ENCODE results near the gene RNU6-1.

The RNU6-1 gene

GRCh38 chr15:67805008-67805665 is 34.7 kb downstream of the RNU6-1 start:
- no peak for ATAC-seq (replicated peaks)
- Mint-ChIP-seq H3K4me3 (no peak overlapping the region), H3K9me3 (no peaks in the 10 kb centered on the region)

GRCh38 chr15:67803996-67804843 is 35.6 kb downstream of the RNU6-1 start:
- H3K36me3 Mint-ChIP-seq (ENCODE audit: insufficient read depth) = no peaks in the 10 kb centered on the region
- H3K27me3 Mint-ChIP-seq = no peaks in the 10 kb centered on the region
- H3K4me3 Mint-ChIP-seq = no peak overlapping the region
- H3K4me1 Mint-ChIP-seq (ENCODE audit: low read depth in 2 of 2) = peaks cover 0 to 1% of the 10 kb centered on the region in 2 donors
- H3K27ac Mint-ChIP-seq = no peak overlapping the region
- ATAC-seq (replicated peaks) = no peak
- H3K9me3 Mint-ChIP-seq = no peaks in the 10 kb centered on the region
- DNase-seq = no peak

More at GRCh38 chr15:67805008-67805665, 34.7 kb downstream of the RNU6-1 start:
- Mint-ChIP-seq H3K27me3 (no peaks in the 10 kb centered on the region), H3K27ac (no peak overlapping the region), H3K4me1 (ENCODE audit: low read depth in 2 of 2) (peaks cover 0 to 1% of the 10 kb centered on the region in 2 donors), H3K36me3 (ENCODE audit: insufficient read depth) (no peaks in the 10 kb centered on the region)
- no peak for DNase-seq

DNA sequence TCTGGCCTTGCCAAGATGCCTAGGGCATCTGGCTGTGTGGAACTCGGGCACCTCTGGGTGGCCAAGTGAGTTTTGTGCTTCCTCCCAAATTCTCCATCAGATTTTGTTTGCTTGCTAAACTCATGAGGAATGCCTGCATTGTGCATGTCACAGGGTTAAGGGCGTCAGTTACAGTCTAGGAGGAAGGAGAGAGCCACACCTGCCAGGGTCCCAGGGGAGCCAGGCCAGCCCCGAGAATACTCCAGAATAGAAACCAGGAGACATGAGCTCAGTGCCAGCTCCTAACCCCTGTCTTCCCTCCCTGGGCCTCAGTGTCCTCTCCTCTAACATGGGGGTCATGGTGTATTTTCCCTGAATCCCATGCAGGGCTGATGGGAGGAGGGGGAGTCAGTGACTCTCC is 36.5 kb downstream of the RNU6-1 start:
- Mint-ChIP-seq H3K27ac (no peak overlapping the region), H3K27me3 (no peaks in the 10 kb centered on the region), H3K36me3 (ENCODE audit: insufficient read depth) (no peaks in the 10 kb centered on the region), H3K4me3 (no peak overlapping the region), H3K4me1 (ENCODE audit: low read depth in 2 of 2) (peaks cover 0 to 1% of the 10 kb centered on the region in 2 donors), H3K9me3 (no peaks in the 10 kb centered on the region)
- ATAC-seq (replicated peaks) (no peak), DNase-seq (no peak)

GRCh38 chr15:67801926-67802914 is 37.6 kb downstream of the RNU6-1 start:
- Mint-ChIP-seq H3K4me3 (no peak overlapping the region), H3K27me3 (no peaks in the 10 kb centered on the region), H3K27ac (no peak overlapping the region), H3K4me1 (ENCODE audit: low read depth in 2 of 2) (no peaks in the 10 kb centered on the region), H3K36me3 (ENCODE audit: insufficient read depth) (peaks cover 5% of the 10 kb centered on the region), H3K9me3 (no peaks in the 10 kb centered on the region)
- ATAC-seq (replicated peaks) = no peak
- DNase-seq = no peak

GRCh38 chr15:67801142-67801541 is 38.7 kb downstream of the RNU6-1 start:
- H3K4me1 Mint-ChIP-seq (ENCODE audit: low read depth in 2 of 2) = no peaks in the 10 kb centered on the region
- peaks cover 5% of the 10 kb centered on the region for H3K36me3 Mint-ChIP-seq (ENCODE audit: insufficient read depth)
- DNase-seq (no peak), ATAC-seq (replicated peaks) (no peak)
- H3K9me3 Mint-ChIP-seq = no peaks in the 10 kb centered on the region
- H3K27ac Mint-ChIP-seq = no peak overlapping the region
- H3K27me3 Mint-ChIP-seq = no peaks in the 10 kb centered on the region
- H3K4me3 Mint-ChIP-seq = no peak overlapping the region

DNA sequence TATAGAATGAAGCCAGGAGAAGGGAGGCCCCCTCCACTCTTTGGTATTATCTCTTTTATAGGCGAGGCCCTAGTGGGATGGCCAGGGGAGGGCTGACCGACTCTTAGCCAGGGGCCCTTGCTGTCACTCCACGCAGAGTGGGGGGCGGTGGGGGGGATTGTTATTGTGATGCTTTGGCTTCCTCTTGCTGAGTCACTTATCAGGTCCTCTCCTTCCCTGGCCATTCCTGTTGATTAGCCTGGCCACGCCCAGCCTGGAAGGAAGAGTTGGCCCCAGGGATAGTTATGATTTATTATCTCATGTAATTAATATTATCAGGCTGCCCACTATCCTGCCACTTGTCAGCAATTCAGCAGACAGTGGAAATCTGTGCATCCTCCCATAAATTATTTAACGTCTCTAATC is 40.0 kb downstream of the RNU6-1 start:
- no peak for DNase-seq
- no peaks in the 10 kb centered on the region for H3K27me3 Mint-ChIP-seq

GRCh38 chr15:67796196-67797127 is 43.4 kb downstream of the RNU6-1 start:
- Mint-ChIP-seq H3K9me3 (no peaks in the 10 kb centered on the region), H3K27ac (no peak overlapping the region), H3K4me1 (ENCODE audit: low read depth in 2 of 2) (peaks cover 0 to 3% of the 10 kb centered on the region in 2 donors), H3K36me3 (ENCODE audit: insufficient read depth) (peaks cover 8% of the 10 kb centered on the region), H3K4me3 (no peak overlapping the region), H3K27me3 (no peaks in the 10 kb centered on the region)
- DNase-seq = no peak
- no peak for ATAC-seq (replicated peaks)

More for the DNA sequence above, 40.0 kb downstream of the RNU6-1 start:
- no peaks in the 10 kb centered on the region for H3K4me1 Mint-ChIP-seq (ENCODE audit: low read depth in 2 of 2)
- H3K36me3 Mint-ChIP-seq (ENCODE audit: insufficient read depth) = peaks cover 5% of the 10 kb centered on the region
- ATAC-seq (replicated peaks) = no peak
- H3K27ac Mint-ChIP-seq = no peak overlapping the region
- no peak overlapping the region for H3K4me3 Mint-ChIP-seq
- no peaks in the 10 kb centered on the region for H3K9me3 Mint-ChIP-seq

DNA sequence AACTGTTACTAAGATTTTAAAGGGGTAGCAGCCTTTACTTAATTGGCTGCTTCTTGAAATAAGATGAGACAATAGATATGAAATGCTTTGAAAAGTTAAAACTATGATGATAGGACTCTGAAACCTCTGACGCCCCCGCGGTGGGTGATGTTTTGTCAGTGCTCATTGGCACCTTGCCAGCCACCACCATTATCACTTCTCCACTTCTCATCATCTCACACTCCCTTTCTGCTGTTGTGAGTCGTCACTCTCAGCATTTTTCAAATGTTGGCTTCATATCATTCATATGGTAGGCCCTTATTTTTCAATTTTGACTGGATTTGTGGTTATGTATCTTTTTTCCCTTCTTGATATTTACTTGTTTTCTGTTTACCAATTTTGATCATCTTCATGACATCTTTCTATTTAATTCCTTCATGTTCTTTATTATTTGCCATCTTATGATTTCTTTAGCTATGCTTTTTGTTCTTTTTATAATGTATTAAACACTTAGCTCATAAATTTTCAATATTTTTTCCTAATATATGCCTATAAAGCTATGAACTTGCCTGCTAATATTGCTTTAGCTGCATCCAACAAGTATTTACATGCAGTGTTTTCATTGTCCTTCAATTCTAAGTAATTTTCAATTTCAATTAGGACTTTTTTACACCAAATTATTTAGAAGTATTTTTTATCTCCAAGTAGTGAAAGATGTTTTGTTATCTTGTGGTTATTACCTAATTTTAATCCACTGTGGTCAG is 44.8 kb downstream of the RNU6-1 start:
- Mint-ChIP-seq H3K36me3 (ENCODE audit: insufficient read depth) (peaks cover 8% of the 10 kb centered on the region), H3K27ac (no peak overlapping the region), H3K9me3 (no peaks in the 10 kb centered on the region), H3K4me3 (no peak overlapping the region), H3K4me1 (ENCODE audit: low read depth in 2 of 2) (peaks cover 0 to 4% of the 10 kb centered on the region in 2 donors), H3K27me3 (no peaks in the 10 kb centered on the region)
- DNase-seq = no peak
- no peak for ATAC-seq (replicated peaks)

DNA sequence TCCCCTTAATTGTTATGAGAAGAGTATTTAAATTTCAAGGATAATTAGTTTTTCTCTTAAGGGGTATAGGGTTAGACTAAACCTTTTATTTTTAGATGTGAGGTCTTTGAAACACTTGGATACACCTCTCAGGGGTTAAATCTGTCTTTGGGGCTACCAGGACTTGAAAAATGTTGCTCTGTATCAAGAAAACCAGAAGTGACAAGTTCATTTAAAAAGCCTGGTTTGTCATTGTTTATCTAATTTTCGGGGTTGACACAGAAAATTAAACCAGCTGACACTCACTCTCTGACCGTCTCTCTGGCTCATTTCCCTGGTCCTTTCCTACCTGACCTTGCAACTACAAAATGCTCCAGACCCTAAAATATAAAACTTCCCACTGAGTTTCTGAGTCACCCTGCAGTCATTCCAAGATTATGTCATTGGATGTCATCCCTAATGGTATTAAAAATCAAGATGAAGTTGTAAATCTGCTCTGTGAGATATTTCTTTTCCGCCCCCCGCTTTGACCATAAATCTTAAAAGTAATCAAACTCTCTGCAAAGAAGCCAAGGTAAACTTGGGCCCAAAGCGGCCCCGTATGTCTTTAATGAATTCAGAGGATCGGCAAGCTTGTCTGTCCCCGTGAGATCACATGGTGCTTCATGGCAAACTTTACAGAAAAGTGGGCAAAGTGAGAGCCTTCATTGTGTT is 47.4 kb downstream of the RNU6-1 start:
- peaks cover 4% of the 10 kb centered on the region for H3K36me3 Mint-ChIP-seq (ENCODE audit: insufficient read depth)
- H3K4me3 Mint-ChIP-seq = no peak overlapping the region
- no peak overlapping the region for H3K27ac Mint-ChIP-seq
- ATAC-seq (replicated peaks) (no peak), DNase-seq (no peak)
- no peaks in the 10 kb centered on the region for H3K9me3 Mint-ChIP-seq
- no peaks in the 10 kb centered on the region for H3K27me3 Mint-ChIP-seq
- peaks cover 0 to 4% of the 10 kb centered on the region in 2 donors for H3K4me1 Mint-ChIP-seq (ENCODE audit: low read depth in 2 of 2)

DNA sequence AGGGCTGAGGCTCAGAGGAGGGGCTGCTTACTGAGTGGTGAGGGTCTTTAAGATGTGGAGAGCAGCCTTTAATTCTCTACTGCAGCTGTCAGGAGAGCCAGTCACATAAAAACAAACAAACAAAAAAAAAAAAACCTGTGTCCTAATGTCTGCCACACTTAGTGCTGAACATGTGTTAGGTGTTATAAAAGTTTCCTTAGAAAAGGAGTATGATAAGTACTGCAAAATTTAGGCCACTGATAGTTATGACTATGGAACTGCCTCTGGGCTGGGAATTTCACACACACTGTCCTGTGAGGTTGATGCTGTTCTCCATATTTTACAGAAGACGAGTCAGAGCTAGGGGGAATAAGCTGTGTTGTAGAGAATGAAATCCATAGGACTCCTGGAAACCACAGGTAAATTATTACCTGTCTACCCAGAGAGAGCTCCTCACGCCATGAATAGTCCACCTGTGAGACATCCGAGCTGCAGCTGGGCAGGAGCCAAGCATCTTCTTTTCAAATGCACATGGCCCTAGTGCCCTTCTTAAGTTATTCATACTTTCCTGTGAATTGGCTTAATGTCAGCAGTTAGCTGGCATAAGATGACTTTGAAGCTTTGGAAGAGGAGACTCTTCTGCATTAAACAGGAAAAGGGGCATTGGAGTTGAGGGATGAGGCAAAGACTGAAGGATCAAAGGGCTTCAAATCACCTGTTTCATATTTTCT is 49.1 kb downstream of the RNU6-1 start:
- H3K36me3 Mint-ChIP-seq (ENCODE audit: insufficient read depth) = peaks cover 8% of the 10 kb centered on the region
- ATAC-seq (replicated peaks) = no peak

More for the DNA sequence above, 49.1 kb downstream of the RNU6-1 start:
- H3K4me3 Mint-ChIP-seq = no peak overlapping the region
- no peaks in the 10 kb centered on the region for H3K27me3 Mint-ChIP-seq
- no peak overlapping the region for H3K27ac Mint-ChIP-seq
- DNase-seq = no peak
- no peaks in the 10 kb centered on the region for H3K9me3 Mint-ChIP-seq
- peaks cover 4 to 7% of the 10 kb centered on the region in 2 donors for H3K4me1 Mint-ChIP-seq (ENCODE audit: low read depth in 2 of 2)
